ENCODE measurements around the gene ANKRD13D.

Gene ANKRD13D

GRCh38 chr11:67309661-67310061 lies 20.6 kb downstream of the ANKRD13D start:
- no peak overlapping the region for H3K4me3 ChIP-seq (ENCODE audit: low read depth, low read length)
- peaks cover 18% of the 10 kb centered on the region for H3K36me3 ChIP-seq (ENCODE audit: control insufficient read depth, insufficient read depth, low read length)
- no peaks in the 10 kb centered on the region for H3K4me1 ChIP-seq (ENCODE audit: control insufficient read depth, insufficient read depth, low read length)

GRCh38 chr11:67310246-67311050 lies 21.3 kb downstream of the ANKRD13D start:
- Histone ChIP-seq H3K9ac (ENCODE audit: low read depth, low read length) (no peak overlapping the region), H3K9me3 (ENCODE audit: control insufficient read depth, insufficient read depth, low read length) (no peaks in the 10 kb centered on the region)

More at GRCh38 chr11:67309661-67310061, 20.6 kb downstream of the ANKRD13D start:
- Histone ChIP-seq H3K9me3 (ENCODE audit: control insufficient read depth, insufficient read depth, low read length) (no peaks in the 10 kb centered on the region), H3K27me3 (ENCODE audit: control insufficient read depth, insufficient read depth, low read length) (no peaks in the 10 kb centered on the region), H3K27ac (ENCODE audit: low read depth, low read length) (no peak overlapping the region), H3K9ac (ENCODE audit: low read depth, low read length) (no peak overlapping the region)

GRCh38 chr11:67311051-67311555 lies 22.0 kb downstream of the ANKRD13D start:
- no peak overlapping the region for H3K9ac ChIP-seq (ENCODE audit: low read depth, low read length)
- no peaks in the 10 kb centered on the region for H3K9me3 ChIP-seq (ENCODE audit: control insufficient read depth, insufficient read depth, low read length)
- H3K4me1 ChIP-seq (ENCODE audit: control insufficient read depth, insufficient read depth, low read length) = no peaks in the 10 kb centered on the region
- H3K27ac ChIP-seq (ENCODE audit: low read depth, low read length) = no peak overlapping the region
- peaks cover 18% of the 10 kb centered on the region for H3K36me3 ChIP-seq (ENCODE audit: control insufficient read depth, insufficient read depth, low read length)
- H3K27me3 ChIP-seq (ENCODE audit: control insufficient read depth, insufficient read depth, low read length) = peaks cover 5% of the 10 kb centered on the region
- H3K4me3 ChIP-seq (ENCODE audit: low read depth, low read length) = no peak overlapping the region

More at GRCh38 chr11:67310246-67311050, 21.3 kb downstream of the ANKRD13D start:
- Histone ChIP-seq H3K4me3 (ENCODE audit: low read depth, low read length) (no peak overlapping the region), H3K27me3 (ENCODE audit: control insufficient read depth, insufficient read depth, low read length) (peaks cover 3% of the 10 kb centered on the region), H3K27ac (ENCODE audit: low read depth, low read length) (no peak overlapping the region), H3K36me3 (ENCODE audit: control insufficient read depth, insufficient read depth, low read length) (peaks cover 18% of the 10 kb centered on the region), H3K4me1 (ENCODE audit: control insufficient read depth, insufficient read depth, low read length) (no peaks in the 10 kb centered on the region)

GRCh38 chr11:67311556-67312082 lies 22.5 kb downstream of the ANKRD13D start:
- H3K4me3 ChIP-seq (ENCODE audit: low read depth, low read length) = no peak overlapping the region
- H3K36me3 ChIP-seq (ENCODE audit: control insufficient read depth, insufficient read depth, low read length) = peaks cover 18% of the 10 kb centered on the region
- no peaks in the 10 kb centered on the region for H3K9me3 ChIP-seq (ENCODE audit: control insufficient read depth, insufficient read depth, low read length)
- H3K27ac ChIP-seq (ENCODE audit: low read depth, low read length) = no peak overlapping the region
- H3K4me1 ChIP-seq (ENCODE audit: control insufficient read depth, insufficient read depth, low read length) = no peaks in the 10 kb centered on the region
- H3K27me3 ChIP-seq (ENCODE audit: control insufficient read depth, insufficient read depth, low read length) = peaks cover 5% of the 10 kb centered on the region
- no peak overlapping the region for H3K9ac ChIP-seq (ENCODE audit: low read depth, low read length)

- peaks cover 18% of the 10 kb centered on the region for H3K36me3 ChIP-seq (ENCODE audit: control insufficient read depth, insufficient read depth, low read length)
- no peak overlapping the region for H3K27ac ChIP-seq (ENCODE audit: low read depth, low read length)
- no peaks in the 10 kb centered on the region for H3K9me3 ChIP-seq (ENCODE audit: control insufficient read depth, insufficient read depth, low read length)
- H3K27me3 ChIP-seq (ENCODE audit: control insufficient read depth, insufficient read depth, low read length) = peaks cover 5% of the 10 kb centered on the region
- no peak overlapping the region for H3K9ac ChIP-seq (ENCODE audit: low read depth, low read length)
- H3K4me3 ChIP-seq (ENCODE audit: low read depth, low read length) = no peak overlapping the region
- H3K4me1 ChIP-seq (ENCODE audit: control insufficient read depth, insufficient read depth, low read length) = no peaks in the 10 kb centered on the region
Observed at GRCh38 chr11:67312187-67313021, 23.3 kb downstream of the ANKRD13D start.

- H3K27me3 ChIP-seq (ENCODE audit: control insufficient read depth, insufficient read depth, low read length) = peaks cover 10% of the 10 kb centered on the region
- H3K9ac ChIP-seq (ENCODE audit: low read depth, low read length) = no peak overlapping the region
- no peak overlapping the region for H3K4me3 ChIP-seq (ENCODE audit: low read depth, low read length)
- H3K27ac ChIP-seq (ENCODE audit: low read depth, low read length) = no peak overlapping the region
- no peaks in the 10 kb centered on the region for H3K9me3 ChIP-seq (ENCODE audit: control insufficient read depth, insufficient read depth, low read length)
- peaks cover 15% of the 10 kb centered on the region for H3K36me3 ChIP-seq (ENCODE audit: control insufficient read depth, insufficient read depth, low read length)
- H3K4me1 ChIP-seq (ENCODE audit: control insufficient read depth, insufficient read depth, low read length) = peaks cover 1% of the 10 kb centered on the region; the same call in 1 of the 2 replicates
Observed at GRCh38 chr11:67313125-67313890, 24.2 kb downstream of the ANKRD13D start.

- Histone ChIP-seq H3K9me3 (ENCODE audit: control insufficient read depth, insufficient read depth, low read length) (no peaks in the 10 kb centered on the region), H3K36me3 (ENCODE audit: control insufficient read depth, insufficient read depth, low read length) (peaks cover 8% of the 10 kb centered on the region; the same call in 1 of the 2 replicates), H3K4me3 (ENCODE audit: low read depth, low read length) (no peak overlapping the region), H3K27me3 (ENCODE audit: control insufficient read depth, insufficient read depth, low read length) (peaks cover 19% of the 10 kb centered on the region), H3K27ac (ENCODE audit: low read depth, low read length) (no peak overlapping the region), H3K9ac (ENCODE audit: low read depth, low read length) (no peak overlapping the region), H3K4me1 (ENCODE audit: control insufficient read depth, insufficient read depth, low read length) (peaks cover 4% of the 10 kb centered on the region; the same call in 1 of the 2 replicates)
Observed at GRCh38 chr11:67314218-67314617, 25.1 kb downstream of the ANKRD13D start.

- no peak overlapping the region for H3K9ac ChIP-seq (ENCODE audit: low read depth, low read length)
- no peaks in the 10 kb centered on the region for H3K36me3 ChIP-seq (ENCODE audit: control insufficient read depth, insufficient read depth, low read length)
- no peaks in the 10 kb centered on the region for H3K9me3 ChIP-seq (ENCODE audit: control insufficient read depth, insufficient read depth, low read length)
- no peak overlapping the region for H3K4me3 ChIP-seq (ENCODE audit: low read depth, low read length)
- peaks cover 22% of the 10 kb centered on the region for H3K27me3 ChIP-seq (ENCODE audit: control insufficient read depth, insufficient read depth, low read length)
- no peak overlapping the region for H3K27ac ChIP-seq (ENCODE audit: low read depth, low read length)
- peaks cover 4% of the 10 kb centered on the region; the same call in 1 of the 2 replicates for H3K4me1 ChIP-seq (ENCODE audit: control insufficient read depth, insufficient read depth, low read length)
Observed at GRCh38 chr11:67315325-67315909, 26.3 kb downstream of the ANKRD13D start.

GRCh38 chr11:67316882-67317204 lies 27.7 kb downstream of the ANKRD13D start:
- Histone ChIP-seq H3K4me3 (ENCODE audit: low read depth, low read length) (peak overlapping the region; percentile 86), H3K27me3 (ENCODE audit: control insufficient read depth, insufficient read depth, low read length) (peaks cover 22% of the 10 kb centered on the region), H3K27ac (ENCODE audit: low read depth, low read length) (peak overlapping the region; percentile 78), H3K36me3 (ENCODE audit: control insufficient read depth, insufficient read depth, low read length) (no peaks in the 10 kb centered on the region), H3K9me3 (ENCODE audit: control insufficient read depth, insufficient read depth, low read length) (no peaks in the 10 kb centered on the region), H3K9ac (ENCODE audit: low read depth, low read length) (0 out of 2 replicates have a peak overlapping the region, but pooled peaks have one; percentile 47), H3K4me1 (ENCODE audit: control insufficient read depth, insufficient read depth, low read length) (peaks cover 4% of the 10 kb centered on the region; the same call in 1 of the 2 replicates)

Measured in HUES48 (cell line).